ENCODE results near the gene RRP8. TPM values are rescaled to one million over a fixed set of nuclear protein-coding genes. Genes with fewer than 3 reads are reported as not detected.

The RRP8 gene
- total and polyA plus RNA-seq, 10 of the 15 experiments (the other 5 are each of a cell fraction or from before 2014, with no cell fraction given) = 4.7 to 51.2 (median 23.9) TPM

DNA sequence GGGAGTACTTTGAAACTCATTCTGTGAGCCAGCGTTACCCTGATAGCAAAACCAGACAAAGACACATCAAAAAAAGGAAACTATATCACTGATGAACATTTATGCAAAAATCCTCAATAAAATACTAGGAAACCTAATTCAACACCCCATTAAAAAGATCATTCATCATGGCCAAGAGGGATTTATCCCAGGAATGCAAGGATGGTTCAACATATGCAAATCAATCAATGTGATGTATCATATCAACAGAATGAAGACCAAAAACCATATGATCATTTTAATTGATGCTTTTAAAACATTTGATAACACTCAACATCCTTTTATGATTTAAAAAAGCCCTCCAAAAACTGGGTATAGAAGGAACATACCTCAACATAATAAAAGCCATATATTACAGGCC lies 19.8 kb downstream of the RRP8 start (continued):
- TF ChIP-seq, protein P1, sequence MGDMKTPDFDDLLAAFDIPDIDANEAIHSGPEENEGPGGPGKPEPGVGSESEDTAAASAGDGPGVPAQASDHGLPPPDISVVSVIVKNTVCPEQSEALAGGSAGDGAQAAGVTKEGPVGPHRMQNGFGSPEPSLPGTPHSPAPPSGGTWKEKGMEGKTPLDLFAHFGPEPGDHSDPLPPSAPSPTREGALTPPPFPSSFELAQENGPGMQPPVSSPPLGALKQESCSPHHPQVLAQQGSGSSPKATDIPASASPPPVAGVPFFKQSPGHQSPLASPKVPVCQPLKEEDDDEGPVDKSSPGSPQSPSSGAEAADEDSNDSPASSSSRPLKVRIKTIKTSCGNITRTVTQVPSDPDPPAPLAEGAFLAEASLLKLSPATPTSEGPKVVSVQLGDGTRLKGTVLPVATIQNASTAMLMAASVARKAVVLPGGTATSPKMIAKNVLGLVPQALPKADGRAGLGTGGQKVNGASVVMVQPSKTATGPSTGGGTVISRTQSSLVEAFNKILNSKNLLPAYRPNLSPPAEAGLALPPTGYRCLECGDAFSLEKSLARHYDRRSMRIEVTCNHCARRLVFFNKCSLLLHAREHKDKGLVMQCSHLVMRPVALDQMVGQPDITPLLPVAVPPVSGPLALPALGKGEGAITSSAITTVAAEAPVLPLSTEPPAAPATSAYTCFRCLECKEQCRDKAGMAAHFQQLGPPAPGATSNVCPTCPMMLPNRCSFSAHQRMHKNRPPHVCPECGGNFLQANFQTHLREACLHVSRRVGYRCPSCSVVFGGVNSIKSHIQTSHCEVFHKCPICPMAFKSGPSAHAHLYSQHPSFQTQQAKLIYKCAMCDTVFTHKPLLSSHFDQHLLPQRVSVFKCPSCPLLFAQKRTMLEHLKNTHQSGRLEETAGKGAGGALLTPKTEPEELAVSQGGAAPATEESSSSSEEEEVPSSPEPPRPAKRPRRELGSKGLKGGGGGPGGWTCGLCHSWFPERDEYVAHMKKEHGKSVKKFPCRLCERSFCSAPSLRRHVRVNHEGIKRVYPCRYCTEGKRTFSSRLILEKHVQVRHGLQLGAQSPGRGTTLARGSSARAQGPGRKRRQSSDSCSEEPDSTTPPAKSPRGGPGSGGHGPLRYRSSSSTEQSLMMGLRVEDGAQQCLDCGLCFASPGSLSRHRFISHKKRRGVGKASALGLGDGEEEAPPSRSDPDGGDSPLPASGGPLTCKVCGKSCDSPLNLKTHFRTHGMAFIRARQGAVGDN (IDR thresholded peaks at IDR 0.05) = no peak
- TF ChIP-seq TARDBP (IDR thresholded peaks at IDR 0.05; ENCODE audit: borderline replicate concordance) (no peak), CBFB (IDR thresholded peaks at IDR 0.05; ENCODE audit: low read depth) (no peak), IRF4 (IDR thresholded peaks at IDR 0.05; ENCODE audit: low read depth, low read length) (no peak)
- TF ChIP-seq, protein P2, sequence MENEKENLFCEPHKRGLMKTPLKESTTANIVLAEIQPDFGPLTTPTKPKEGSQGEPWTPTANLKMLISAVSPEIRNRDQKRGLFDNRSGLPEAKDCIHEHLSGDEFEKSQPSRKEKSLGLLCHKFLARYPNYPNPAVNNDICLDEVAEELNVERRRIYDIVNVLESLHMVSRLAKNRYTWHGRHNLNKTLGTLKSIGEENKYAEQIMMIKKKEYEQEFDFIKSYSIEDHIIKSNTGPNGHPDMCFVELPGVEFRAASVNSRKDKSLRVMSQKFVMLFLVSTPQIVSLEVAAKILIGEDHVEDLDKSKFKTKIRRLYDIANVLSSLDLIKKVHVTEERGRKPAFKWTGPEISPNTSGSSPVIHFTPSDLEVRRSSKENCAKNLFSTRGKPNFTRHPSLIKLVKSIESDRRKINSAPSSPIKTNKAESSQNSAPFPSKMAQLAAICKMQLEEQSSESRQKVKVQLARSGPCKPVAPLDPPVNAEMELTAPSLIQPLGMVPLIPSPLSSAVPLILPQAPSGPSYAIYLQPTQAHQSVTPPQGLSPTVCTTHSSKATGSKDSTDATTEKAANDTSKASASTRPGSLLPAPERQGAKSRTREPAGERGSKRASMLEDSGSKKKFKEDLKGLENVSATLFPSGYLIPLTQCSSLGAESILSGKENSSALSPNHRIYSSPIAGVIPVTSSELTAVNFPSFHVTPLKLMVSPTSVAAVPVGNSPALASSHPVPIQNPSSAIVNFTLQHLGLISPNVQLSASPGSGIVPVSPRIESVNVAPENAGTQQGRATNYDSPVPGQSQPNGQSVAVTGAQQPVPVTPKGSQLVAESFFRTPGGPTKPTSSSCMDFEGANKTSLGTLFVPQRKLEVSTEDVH (IDR thresholded peaks at IDR 0.05; ENCODE audit: low read depth, partially characterized antibody) = no peak
- TF ChIP-seq, protein P3, sequence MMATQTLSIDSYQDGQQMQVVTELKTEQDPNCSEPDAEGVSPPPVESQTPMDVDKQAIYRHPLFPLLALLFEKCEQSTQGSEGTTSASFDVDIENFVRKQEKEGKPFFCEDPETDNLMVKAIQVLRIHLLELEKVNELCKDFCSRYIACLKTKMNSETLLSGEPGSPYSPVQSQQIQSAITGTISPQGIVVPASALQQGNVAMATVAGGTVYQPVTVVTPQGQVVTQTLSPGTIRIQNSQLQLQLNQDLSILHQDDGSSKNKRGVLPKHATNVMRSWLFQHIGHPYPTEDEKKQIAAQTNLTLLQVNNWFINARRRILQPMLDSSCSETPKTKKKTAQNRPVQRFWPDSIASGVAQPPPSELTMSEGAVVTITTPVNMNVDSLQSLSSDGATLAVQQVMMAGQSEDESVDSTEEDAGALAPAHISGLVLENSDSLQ (IDR thresholded peaks at IDR 0.05) = no peak

Data from GM12878 (cell line).